ENCODE measurements around the gene IFIH1. TPM values are rescaled to one million over a fixed set of nuclear protein-coding genes. Genes with fewer than 3 reads are reported as not detected.

IFIH1 gene
- total and polyA plus RNA-seq, 2 of the 8 experiments (the other 6 are each of a cell fraction or from before 2014, with no cell fraction given), result 0.32 to 2.0 TPM

GRCh38 chr2:162257425-162257824, 61.1 kb downstream of the IFIH1 start:
- Histone ChIP-seq H3K23ac (ENCODE audit: insufficient read length) (no peak overlapping the region), H3K4ac (replicated peaks; ENCODE audit: insufficient read length, low read depth, low read length) (no peak overlapping the region), H3K9me3 (ENCODE audit: insufficient read depth in 2 of 2, low read depth in 1 of 2, low read length in 1 of 2) (no peaks in the 10 kb centered on the region), H3K27me3 (replicated peaks in 1 of 4; ENCODE audit: control insufficient read depth in 3 of 4, extremely low read depth in 1 of 4, insufficient read depth in 3 of 4, low read length in 3 of 4) (no peaks in the 10 kb centered on the region; a peak in 1 of 7 replicates), H2AK5ac (ENCODE audit: low read depth, low read length) (no peak overlapping the region), H3K79me1 (ENCODE audit: low read depth, low read length) (no peaks in the 10 kb centered on the region), H2BK5ac (ENCODE audit: low read depth, low read length) (no peak overlapping the region), H3K56ac (replicated peaks; ENCODE audit: insufficient read length, low read depth, low read length) (no peak overlapping the region), H3K4me3 (ENCODE audit: extremely low read depth in 1 of 4, insufficient read depth in 2 of 4, low read depth in 3 of 4, low read length in 4 of 4) (no peak overlapping the region), H3K27ac (ENCODE audit: low read depth, low read length) (no peak overlapping the region), H4K8ac (ENCODE audit: extremely low read depth, insufficient read depth, low read length) (no peak overlapping the region), H4K5ac (ENCODE audit: insufficient read length, low read depth, low read length) (no peak overlapping the region), H3K4me2 (ENCODE audit: insufficient read depth in 1 of 2, low read depth in 2 of 2, low read length in 2 of 2) (no peak overlapping the region), H3K4me1 (replicated peaks in 1 of 4; ENCODE audit: control insufficient read depth in 3 of 4, insufficient read depth in 4 of 4, low read length in 3 of 4) (peaks cover 0 to 4% (median 0%) of the 10 kb centered on the region in 4 experiments; a peak in 1 of 7 replicates), H4K20me1 (replicated peaks in 1 of 2; ENCODE audit: control insufficient read depth in 1 of 2, insufficient read depth in 2 of 2, low read length in 2 of 2) (no peaks in the 10 kb centered on the region), H3K79me2 (ENCODE audit: control insufficient read depth in 1 of 2, insufficient read depth in 2 of 2, low read length in 2 of 2) (no peaks in the 10 kb centered on the region), H3K14ac (ENCODE audit: insufficient read length) (no peak overlapping the region), H2BK15ac (ENCODE audit: low read length) (no peak overlapping the region), H2BK20ac (ENCODE audit: low read length) (no peak overlapping the region), H3K18ac (ENCODE audit: extremely low read depth, low read length) (no peak overlapping the region), H4K91ac (replicated peaks; ENCODE audit: insufficient read length, low read length) (no peak overlapping the region), H3K9ac (replicated peaks in 1 of 4; ENCODE audit: extremely low read depth in 1 of 4, low read depth in 3 of 4, low read length in 3 of 4) (no peak overlapping the region), H2AFZ (ENCODE audit: low read length) (no peak overlapping the region), H2BK120ac (replicated peaks; ENCODE audit: low read depth, low read length) (no peak overlapping the region), H3K23me2 (ENCODE audit: low read depth, low read length) (no peaks in the 10 kb centered on the region), H3K36me3 (ENCODE audit: control insufficient read depth in 2 of 4, insufficient read depth in 4 of 4, low read length in 3 of 4) (no peaks in the 10 kb centered on the region), H2BK12ac (ENCODE audit: low read depth, low read length) (no peak overlapping the region)
- no peak for FAIRE-seq
- 76% methylated on average over 1 of the region's 1 CpG; no CpG with 5 or more reads in 1 of the 2 experiments for WGBS, 2 experiments (ENCODE audit: extremely low coverage in 1 of 2, insufficient coverage in 1 of 2, insufficient read length in 1 of 2, insufficient replicate concordance in 2 of 2, low coverage in 1 of 2, low lambda C conversion rate in 2 of 2, missing lambda C conversion rate in 1 of 2)
- no peak for DNase-seq (ENCODE audit: low read depth in 1 of 2, low spot score in 2 of 2)
- ChIA-PET POLR2A (ENCODE audit: partially characterized antibody) (no interaction called here), CTCF (ENCODE audit: partially characterized antibody) (interaction anchor here (1.2 kb wide), 1 partner anchor 41 kb away, joined by 3 read pairs; no protein-coding TSS in a partner anchor)
- no peak for TF ChIP-seq KDM1A (IDR thresholded peaks at IDR 0.05; ENCODE audit: borderline replicate concordance, low read length)
- TF ChIP-seq SIN3A (conservative IDR thresholded peaks at IDR 0.05 in 1 of 2, IDR thresholded peaks at IDR 0.05 in 1 of 2; ENCODE audit: low read depth in 1 of 2, low read length in 2 of 2), result no peak
- TF ChIP-seq KDM4A (IDR thresholded peaks at IDR 0.05; ENCODE audit: low read depth, low read length, severe bottlenecking), result no peak
- TF ChIP-seq E2F6 (IDR thresholded peaks at IDR 0.05), result no peak
- no peak for TF ChIP-seq ATF2 (IDR thresholded peaks at IDR 0.05; ENCODE audit: low read length)
- no peak for TF ChIP-seq CBX8 (IDR thresholded peaks at IDR 0.05; ENCODE audit: borderline replicate concordance, low read depth, low read length)
- no peak for TF ChIP-seq TEAD4 (IDR thresholded peaks at IDR 0.05; ENCODE audit: low read depth, low read length)
- no peak for TF ChIP-seq POLR2AphosphoS5 (IDR thresholded peaks at IDR 0.05; ENCODE audit: low read depth, low read length)
- TF ChIP-seq KDM5A (IDR thresholded peaks at IDR 0.05; ENCODE audit: low read length), result no peak
- no peak for TF ChIP-seq FOSL1 (IDR thresholded peaks at IDR 0.05; ENCODE audit: insufficient read depth, low read depth, low read length)
- TF ChIP-seq SIRT6 (IDR thresholded peaks at IDR 0.05; ENCODE audit: low read length), result no peak
- no peak for TF ChIP-seq JUND (IDR thresholded peaks at IDR 0.05; ENCODE audit: low read length)

Data from H1 (cell line).